ENCODE measurements around the gene CIB4. TPM values are rescaled to one million over a fixed set of nuclear protein-coding genes. Genes with fewer than 3 reads are reported as not detected.

The CIB4 gene
- total and polyA plus RNA-seq, 2 donors from 2014 or later: not detected

DNA sequence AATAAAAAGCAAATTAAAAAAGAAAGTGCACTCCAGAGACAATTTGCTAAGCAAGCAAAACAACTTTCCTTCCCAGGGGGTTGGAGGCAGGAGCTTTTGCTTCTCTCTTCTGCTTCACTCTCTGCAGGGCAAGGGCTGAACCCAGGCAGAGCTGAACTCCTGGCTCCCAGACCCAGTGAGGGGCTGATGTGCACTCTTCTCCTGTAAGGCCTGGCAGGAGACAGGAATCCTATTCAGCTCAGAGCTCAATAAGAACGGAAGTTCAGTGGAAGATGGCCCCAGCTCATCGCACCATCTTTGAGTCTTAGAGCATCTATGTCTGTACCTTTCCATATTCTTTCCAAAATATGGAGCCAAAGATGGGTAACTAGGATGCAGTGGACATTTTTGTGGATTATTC, 29.1 kb downstream of the CIB4 start:
- FAIRE-seq (no peak), DNase-seq (no peak)
- Histone ChIP-seq H3K4me3 (ENCODE audit: low read length in 3 of 3) (no peak overlapping the region), H3K9me3 (ENCODE audit: control insufficient read depth in 2 of 3, insufficient read depth in 1 of 3, low read length in 3 of 3) (no peaks in the 10 kb centered on the region), H3K36me3 (ENCODE audit: control insufficient read depth in 2 of 3, insufficient read depth in 3 of 3, low read length in 3 of 3) (no peaks in the 10 kb centered on the region), H3K4me1 (ENCODE audit: control insufficient read depth in 2 of 3, insufficient read depth in 2 of 3, low read depth in 1 of 3, low read length in 3 of 3) (peaks cover 0 to 5% (median 0%) of the 10 kb centered on the region in 3 donors), H3K27me3 (ENCODE audit: control insufficient read depth, insufficient read depth, low read length) (no peaks in the 10 kb centered on the region), H3K27ac (ENCODE audit: low read depth in 2 of 2, low read length in 2 of 2) (no peak overlapping the region), H3K9ac (ENCODE audit: low read length in 3 of 3) (no peak overlapping the region)
- TF ChIP-seq, protein P1, sequence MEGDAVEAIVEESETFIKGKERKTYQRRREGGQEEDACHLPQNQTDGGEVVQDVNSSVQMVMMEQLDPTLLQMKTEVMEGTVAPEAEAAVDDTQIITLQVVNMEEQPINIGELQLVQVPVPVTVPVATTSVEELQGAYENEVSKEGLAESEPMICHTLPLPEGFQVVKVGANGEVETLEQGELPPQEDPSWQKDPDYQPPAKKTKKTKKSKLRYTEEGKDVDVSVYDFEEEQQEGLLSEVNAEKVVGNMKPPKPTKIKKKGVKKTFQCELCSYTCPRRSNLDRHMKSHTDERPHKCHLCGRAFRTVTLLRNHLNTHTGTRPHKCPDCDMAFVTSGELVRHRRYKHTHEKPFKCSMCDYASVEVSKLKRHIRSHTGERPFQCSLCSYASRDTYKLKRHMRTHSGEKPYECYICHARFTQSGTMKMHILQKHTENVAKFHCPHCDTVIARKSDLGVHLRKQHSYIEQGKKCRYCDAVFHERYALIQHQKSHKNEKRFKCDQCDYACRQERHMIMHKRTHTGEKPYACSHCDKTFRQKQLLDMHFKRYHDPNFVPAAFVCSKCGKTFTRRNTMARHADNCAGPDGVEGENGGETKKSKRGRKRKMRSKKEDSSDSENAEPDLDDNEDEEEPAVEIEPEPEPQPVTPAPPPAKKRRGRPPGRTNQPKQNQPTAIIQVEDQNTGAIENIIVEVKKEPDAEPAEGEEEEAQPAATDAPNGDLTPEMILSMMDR (IDR thresholded peaks at IDR 0.05; ENCODE audit: borderline replicate concordance, extremely low read depth, insufficient read depth): no peak
- intact Hi-C loops (cut with DNase I): no loop called here

DNA sequence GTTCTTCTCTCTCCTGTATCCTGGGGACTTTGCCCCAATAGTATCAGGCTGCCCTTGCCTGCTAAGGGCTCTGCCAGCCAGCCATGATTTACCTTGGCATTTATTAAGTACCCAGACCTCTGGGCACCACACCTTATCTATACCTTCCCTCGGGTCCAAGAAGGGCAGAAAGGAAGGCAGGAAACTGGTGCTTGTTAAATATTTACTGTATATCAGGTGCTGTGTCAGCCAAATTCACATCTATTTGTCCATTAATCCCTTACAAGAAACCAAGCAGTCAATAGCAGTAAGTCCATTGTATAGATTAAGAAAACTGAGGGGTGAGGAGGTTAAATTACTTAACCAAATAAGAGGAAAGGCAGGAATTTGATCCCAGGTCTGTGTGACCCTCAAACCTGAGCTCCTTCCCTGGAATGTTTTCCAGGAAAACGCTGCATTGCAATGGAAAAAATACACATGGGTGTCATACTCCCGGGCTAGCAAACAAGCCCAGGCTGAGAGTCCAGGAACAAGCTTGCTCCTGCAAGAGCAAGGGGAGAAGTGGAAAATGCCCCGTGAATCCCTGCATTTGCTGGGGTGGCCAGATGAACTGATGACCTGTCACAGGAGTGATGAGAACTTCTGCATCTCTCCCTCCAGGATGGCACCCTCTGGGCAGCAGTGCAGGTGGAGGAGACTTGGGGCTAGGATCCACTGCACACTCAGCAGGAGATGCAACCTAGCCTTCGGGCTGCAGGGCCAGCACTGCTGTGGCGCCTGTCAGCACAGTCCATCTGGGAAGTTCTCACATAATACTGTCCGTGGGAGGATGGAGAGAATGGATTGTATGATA, 30.4 kb downstream of the CIB4 start:
- Histone ChIP-seq H3K36me3 (ENCODE audit: control insufficient read depth in 2 of 3, insufficient read depth in 3 of 3, low read length in 3 of 3) (no peaks in the 10 kb centered on the region), H3K27ac (ENCODE audit: low read depth in 2 of 2, low read length in 2 of 2) (no peak overlapping the region), H3K4me1 (ENCODE audit: control insufficient read depth in 2 of 3, insufficient read depth in 2 of 3, low read depth in 1 of 3, low read length in 3 of 3) (peaks cover 0 to 7% (median 0%) of the 10 kb centered on the region in 3 donors), H3K9ac (ENCODE audit: low read length in 3 of 3) (no peak overlapping the region), H3K9me3 (ENCODE audit: control insufficient read depth in 2 of 3, insufficient read depth in 1 of 3, low read length in 3 of 3) (no peaks in the 10 kb centered on the region), H3K4me3 (ENCODE audit: low read length in 3 of 3) (no peak overlapping the region), H3K27me3 (ENCODE audit: control insufficient read depth, insufficient read depth, low read length) (no peaks in the 10 kb centered on the region)
- intact Hi-C loops (cut with DNase I): no loop called here
- DNase-seq (peak in 3 of 5 donors; percentile 39 to 70 (median 45)), FAIRE-seq (no peak)
- TF ChIP-seq, protein P1 (IDR thresholded peaks at IDR 0.05; ENCODE audit: borderline replicate concordance, extremely low read depth, insufficient read depth): no peak

DNA sequence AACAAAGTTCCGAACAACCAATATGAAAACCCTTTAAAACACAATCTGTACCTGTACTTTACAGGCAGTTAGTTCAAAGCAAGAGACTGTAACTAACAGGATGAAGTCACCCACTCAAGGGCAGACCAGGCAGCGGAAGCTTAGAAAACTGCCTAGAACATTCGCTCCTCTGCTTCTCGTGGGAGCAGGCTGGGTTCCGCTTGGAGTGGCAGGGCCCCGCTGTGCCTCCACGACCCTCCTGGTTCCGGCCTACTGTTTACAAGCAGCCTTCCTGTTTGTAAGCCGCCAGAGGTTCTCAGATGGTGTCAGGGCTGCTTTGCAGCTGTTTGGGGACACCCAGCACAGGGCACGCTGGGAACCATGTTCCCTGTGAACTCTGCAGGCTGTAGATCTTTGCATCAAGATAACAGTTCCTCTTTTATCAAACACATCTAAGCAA, 31.3 kb downstream of the CIB4 start:
- Histone ChIP-seq H3K4me1 (ENCODE audit: control insufficient read depth in 2 of 3, insufficient read depth in 2 of 3, low read depth in 1 of 3, low read length in 3 of 3) (peaks cover 0 to 7% (median 0%) of the 10 kb centered on the region in 3 donors), H3K36me3 (ENCODE audit: control insufficient read depth in 2 of 3, insufficient read depth in 3 of 3, low read length in 3 of 3) (no peaks in the 10 kb centered on the region), H3K9ac (ENCODE audit: low read length in 3 of 3) (no peak overlapping the region), H3K9me3 (ENCODE audit: control insufficient read depth in 2 of 3, insufficient read depth in 1 of 3, low read length in 3 of 3) (no peaks in the 10 kb centered on the region), H3K27me3 (ENCODE audit: control insufficient read depth, insufficient read depth, low read length) (no peaks in the 10 kb centered on the region), H3K4me3 (ENCODE audit: low read length in 3 of 3) (no peak overlapping the region), H3K27ac (ENCODE audit: low read depth in 2 of 2, low read length in 2 of 2) (no peak overlapping the region)
- FAIRE-seq (no peak), DNase-seq (peak in 4 of 5 donors; percentile 57 to 73 (median 69))
- TF ChIP-seq, protein P1 (IDR thresholded peaks at IDR 0.05; ENCODE audit: borderline replicate concordance, extremely low read depth, insufficient read depth): no peak
- intact Hi-C loops (cut with DNase I): loop anchor here (5.0 kb wide), 1 partner anchor 132 kb away; no protein-coding TSS in a partner anchor
